HCT116 (cell line): ENCODE data around the gene HPD. TPM values are rescaled to one million over a fixed set of nuclear protein-coding genes. Genes with fewer than 3 reads are reported as not detected.
"Not testable (repeated sequence)": the region's sequence is repeated elsewhere in the genome, so short reads cannot be mapped to it uniquely, and the experiment has no call there.

Experiments
- ATAC-seq: fragments of 200-7000 bp; cut with Tn5 transposase; 2 replicates; pipeline ENCODE4 v1.9.1; 2020; ENCODE audit warnings: mild to moderate bottlenecking, moderate library complexity
- BruUV-seq: library from RNA; stranded (reverse); fragments of 400-500 nt; replicated peaks from 2 replicates; lab custom pipeline; 2021; lab: Mats Ljungman, UMichigan
- CTCF ChIA-PET: fragments of 300-600 bp; sonication (Branson Sonifier 250); formaldehyde crosslinking; loops from one replicate; lab custom pipeline; 2021; ENCODE audit warnings: antibody characterized with exemption; lab: Charles Lee
- POLR2A ChIA-PET: fragments of 300-600, 350-600 bp; sonication (Branson Sonifier 250); formaldehyde crosslinking; loops from one replicate; lab custom pipeline; 2021; ENCODE audit warnings: antibody characterized with exemption; lab: Charles Lee
- RAD21 ChIA-PET, 2 experiments: fragments of 300-600 bp; sonication (Branson Sonifier 250); formaldehyde crosslinking; loops; one replicate each; lab custom pipeline; 2023; ENCODE audit warnings: low total read pairs in 2 of 2; ENCODE audit not compliant: uncharacterized antibody in 2 of 2, unreplicated experiment in 2 of 2, low non-redundant PET in 1 of 2; lab: Charles Lee
- DNase-seq: peaks from one replicate; pipeline ENCODE4 v3.0.0-alpha.2; 2010; ENCODE audit warnings: low read depth, low spot score
- H2AFZ ChIP-seq: fragments of 200-600 bp; shearing (Covaris generic), sonication (generic); 2 replicates; pipeline ENCODE4 v1.6.1; 2017; ENCODE audit warnings: low read depth, mixed run types, mixed read lengths, antibody characterized with exemption, low read length; ENCODE audit not compliant: poor library complexity, severe bottlenecking
- H3K27ac ChIP-seq: 2 replicates; pipeline ENCODE4 v1.5.1; 2012; ENCODE audit warnings: low read depth, low read length
- H3K27me3 ChIP-seq: fragments of 200-600 bp; sonication (generic); 2 replicates; pipeline ENCODE4 v1.6.1; 2016; ENCODE audit warnings: mixed run types, low read length, mixed read lengths; ENCODE audit not compliant: insufficient read depth
- H3K36me3 ChIP-seq, 2 experiments: fragments of 200-500 bp in 1 of 2; fragments of 200-600 bp in 1 of 2; sonication (Bioruptor generic) in 1 of 2; sonication (generic) in 1 of 2; 2 replicates each; pipeline versions ENCODE4 v1.5.1 to v1.6.1; 2014 to 2016; ENCODE audit warnings: low read length in 2 of 2, inconsistent platforms in 1 of 2, mixed read lengths in 1 of 2, mixed run types in 1 of 2; ENCODE audit not compliant: insufficient read depth in 2 of 2, control insufficient read depth in 1 of 2
- H3K4me1 ChIP-seq, 2 experiments: fragments of 200-600 bp in 1 of 2; sonication (generic) in 1 of 2; 2 replicates each; pipeline versions ENCODE4 v1.5.1 to v1.6.1; 2012 to 2017; ENCODE audit warnings: low read length in 2 of 2, inconsistent platforms in 1 of 2, mild to moderate bottlenecking in 1 of 2, mixed read lengths in 1 of 2, mixed run types in 1 of 2, moderate library complexity in 1 of 2; ENCODE audit not compliant: insufficient read depth in 2 of 2, control insufficient read depth in 1 of 2
- H3K4me2 ChIP-seq: fragments of 200-600 bp; sonication (generic); 2 replicates; pipeline ENCODE4 v1.6.1; 2017; ENCODE audit warnings: mixed run types, low read length, mixed read lengths
- H3K4me3 ChIP-seq, 2 experiments: fragments of 200-600 bp in 1 of 2; sonication (generic) in 1 of 2; replicated peaks in 1 of 2; 2 replicates each; pipeline ENCODE4 v1.5.1; 2011 to 2016; ENCODE audit warnings: low read length in 2 of 2, control low read depth in 1 of 2, low read depth in 1 of 2, mild to moderate bottlenecking in 1 of 2, mixed read lengths in 1 of 2, mixed run types in 1 of 2
- H3K79me2 ChIP-seq: fragments of 200-600 bp; sonication (generic); 2 replicates; pipeline ENCODE4 v1.6.1; 2017; ENCODE audit warnings: mild to moderate bottlenecking, mixed run types, low read length, moderate library complexity, mixed read lengths; ENCODE audit not compliant: insufficient read depth
- H3K9ac ChIP-seq: fragments of 200-600 bp; sonication (generic); 2 replicates; pipeline ENCODE4 v1.6.1; 2016; ENCODE audit warnings: low read length, mixed read lengths
- H3K9me2 ChIP-seq: fragments of 200-600 bp; sonication (generic), shearing (Covaris generic); 2 replicates; pipeline ENCODE4 v1.6.1; 2017; ENCODE audit warnings: mixed run types, mild to moderate bottlenecking, moderate library complexity; ENCODE audit not compliant: insufficient read depth
- H3K9me3 ChIP-seq, 2 experiments: fragments of 200-500 bp in 1 of 2; fragments of 200-600 bp in 1 of 2; sonication (Bioruptor generic) in 1 of 2; sonication (generic) in 1 of 2; 2 replicates each; pipeline ENCODE4 v1.6.1; 2014 to 2017; ENCODE audit warnings: low read length in 2 of 2, mixed read lengths in 2 of 2, inconsistent platforms in 1 of 2, low read depth in 1 of 2, mild to moderate bottlenecking in 1 of 2, mixed run types in 1 of 2, moderate library complexity in 1 of 2; ENCODE audit not compliant: control insufficient read depth in 1 of 2, insufficient read depth in 1 of 2
- H4K20me1 ChIP-seq: fragments of 200-600 bp; sonication (generic), shearing (Covaris generic); 2 replicates; pipeline ENCODE4 v1.6.1; 2017; ENCODE audit warnings: mixed run types, mild to moderate bottlenecking, moderate library complexity; ENCODE audit not compliant: insufficient read depth
- POLR2A ChIP-seq: IDR thresholded peaks from 2 replicates; pipeline ENCODE4 v1.7.0; 2011; ENCODE audit warnings: borderline replicate concordance; ENCODE audit not compliant: insufficient read depth, insufficient read length; ENCODE audit errors: extremely low read depth
- RAD21 ChIP-seq: IDR thresholded peaks from 2 replicates; pipeline ENCODE4 v1.6.1; 2012; ENCODE audit warnings: low read depth, mild to moderate bottlenecking
- SIN3A ChIP-seq: IDR thresholded peaks from 2 replicates; pipeline ENCODE4 v1.6.1; 2012; ENCODE audit warnings: low read depth
- ZNF274 ChIP-seq: fragments of 200-500 bp; sonication (Bioruptor generic); IDR thresholded peaks from 2 replicates; pipeline ENCODE4 v1.6.1; 2014; ENCODE audit warnings: mild to moderate bottlenecking, low read depth, low read length, inconsistent platforms
- intact Hi-C: fragments of 100-400 bp; cut with micrococcal nuclease; formaldehyde crosslinking; loops from 2 replicates; pipeline ENCODE4 v1.10.0; 2022
- total RNA-seq: library from RNA; stranded (reverse); gene quantifications from one replicate; pipeline ENCODE4 v1.2.1, GENCODE V29; 2021; ENCODE audit not compliant: unreplicated experiment

The HPD gene
- total RNA-seq, 1 experiment from 2014 or later, result 1.1 TPM

DNA sequence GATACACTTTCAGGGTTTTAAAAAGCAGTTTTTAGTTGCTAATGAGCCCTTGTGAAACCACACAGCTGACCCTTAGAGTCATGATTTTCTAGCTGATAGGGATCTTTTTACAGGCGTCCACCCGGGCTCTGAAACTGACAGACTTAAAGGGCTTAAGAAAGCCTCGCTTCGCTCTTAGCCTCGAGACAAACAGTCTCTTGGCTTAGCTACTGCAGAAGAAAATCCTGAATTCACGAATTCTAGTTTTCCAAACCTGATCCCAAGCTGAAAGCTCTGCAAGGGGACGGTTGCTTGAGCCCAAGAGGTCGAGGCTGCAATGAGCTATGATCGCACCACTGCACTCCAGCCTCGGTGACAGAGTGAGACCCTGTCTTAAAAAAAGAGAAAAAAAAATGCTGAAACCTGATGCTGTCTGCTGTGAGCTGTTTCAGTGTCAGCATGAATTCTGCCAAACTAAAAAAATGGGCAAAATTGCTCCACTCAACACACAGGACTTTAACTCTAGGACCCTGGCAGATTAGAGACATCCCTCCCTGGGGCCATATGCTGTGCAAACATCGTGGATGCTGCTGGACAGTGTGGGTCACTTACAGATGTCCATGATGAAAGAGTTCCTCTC, 3.1 kb upstream of the HPD start:
- DNase-seq (no peak), ATAC-seq (no peak)
- ChIA-PET RAD21 (no interaction called here), POLR2A (interaction anchor here (0.7 kb wide), 1 partner anchor 74 kb away, joined by 3 read pairs; no protein-coding TSS in a partner anchor), CTCF (interaction anchor here (1.0 kb wide), 1 partner anchor 50 kb away, joined by 3 read pairs; no protein-coding TSS in a partner anchor)
- Histone ChIP-seq H2AFZ (no peak overlapping the region), H4K20me1 (no peaks in the 10 kb centered on the region), H3K79me2 (no peaks in the 10 kb centered on the region), H3K9me3 (no peaks in the 10 kb centered on the region), H3K9me2 (no peaks in the 10 kb centered on the region), H3K9ac (no peak overlapping the region), H3K27me3 (no peaks in the 10 kb centered on the region), H3K36me3 (no peaks in the 10 kb centered on the region), H3K4me1 (peaks cover 15 to 28% of the 10 kb centered on the region in 2 experiments), H3K27ac (no peak overlapping the region), H3K4me2 (no peak overlapping the region), H3K4me3 (no peak overlapping the region)
- TF ChIP-seq SIN3A (no peak), ZNF274 (no peak), RAD21 (no peak), POLR2A (no peak)
- BruUV-seq, result no TSS peak
- intact Hi-C loops, result no loop called here

GRCh38 chr12:121860699-121861098, 2.0 kb upstream of the HPD start:
- ATAC-seq, CTCF ChIA-PET, H3K27me3 ChIP-seq, H4K20me1 ChIP-seq, intact Hi-C loops, BruUV-seq, H3K9me3 ChIP-seq, POLR2A ChIA-PET, H3K36me3 ChIP-seq, H2AFZ ChIP-seq, H3K79me2 ChIP-seq, H3K9me2 ChIP-seq, H3K9ac ChIP-seq, DNase-seq, H3K4me2 ChIP-seq, H3K4me3 ChIP-seq, H3K27ac ChIP-seq: not testable (repeated sequence)
- H3K4me1 ChIP-seq, result peaks cover 15 to 28% of the 10 kb centered on the region in 2 experiments
- RAD21 ChIA-PET, result interaction anchor here in 1 of 2 experiments (1.1 kb wide), 1 partner anchor 66 kb away, joined by 3 read pairs; no protein-coding TSS in a partner anchor
